HG03558 (cell line): ENCODE data around the gene MAP4K1.
"Not testable (repeated sequence)": the region's sequence is repeated elsewhere in the genome, so short reads cannot be mapped to it uniquely, and the experiment has no call there.

Experiments
- ATAC-seq: cut with Tn5 transposase; IDR thresholded peaks from one replicate; pipeline ENCODE4 v1.9.1; 2021; ENCODE audit warnings: moderate number of reproducible peaks; ENCODE audit not compliant: unreplicated experiment; ENCODE audit errors: extremely low read depth

MAP4K1 gene

DNA sequence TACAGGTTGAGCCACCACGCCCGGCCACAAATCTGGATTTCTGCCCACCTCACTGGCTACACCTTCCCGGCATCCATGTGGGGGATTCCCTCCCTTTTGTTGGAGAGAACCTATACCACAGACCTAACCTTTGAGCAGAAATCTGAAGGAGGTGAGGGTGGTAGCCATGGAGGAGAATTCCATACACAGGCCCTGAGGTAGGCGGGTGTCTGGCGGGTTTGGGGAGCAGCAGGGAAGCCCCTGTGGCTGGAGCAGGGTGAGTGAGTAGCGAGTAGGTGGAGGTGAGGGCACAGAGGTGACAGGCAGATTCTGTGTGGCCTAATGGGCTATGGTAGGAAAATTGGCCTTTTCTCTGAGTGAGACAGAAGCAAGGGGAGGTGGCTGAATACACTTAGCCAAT is 11.8 kb upstream of the MAP4K1 start:
- ATAC-seq: no peak

DNA sequence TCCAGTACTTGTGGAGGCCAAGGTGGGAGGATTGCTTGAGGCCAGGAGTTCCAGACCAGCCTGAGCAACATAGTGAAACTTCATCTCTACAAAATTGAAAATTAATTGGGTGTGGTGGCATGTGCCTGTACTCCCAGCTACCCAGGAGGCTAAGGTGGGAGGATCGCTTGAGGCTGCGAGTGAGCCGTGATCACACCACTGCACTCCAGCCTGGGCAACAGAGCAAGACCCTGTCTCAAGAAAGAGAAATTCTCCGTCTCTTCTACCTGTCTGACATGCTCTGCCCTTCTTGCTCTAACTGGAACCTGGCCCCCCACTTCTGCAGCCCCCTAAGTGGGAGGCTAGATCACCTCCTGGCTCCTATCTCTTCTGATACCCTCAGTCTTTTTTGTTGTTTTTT is 8.6 kb upstream of the MAP4K1 start:
- no peak for ATAC-seq

DNA sequence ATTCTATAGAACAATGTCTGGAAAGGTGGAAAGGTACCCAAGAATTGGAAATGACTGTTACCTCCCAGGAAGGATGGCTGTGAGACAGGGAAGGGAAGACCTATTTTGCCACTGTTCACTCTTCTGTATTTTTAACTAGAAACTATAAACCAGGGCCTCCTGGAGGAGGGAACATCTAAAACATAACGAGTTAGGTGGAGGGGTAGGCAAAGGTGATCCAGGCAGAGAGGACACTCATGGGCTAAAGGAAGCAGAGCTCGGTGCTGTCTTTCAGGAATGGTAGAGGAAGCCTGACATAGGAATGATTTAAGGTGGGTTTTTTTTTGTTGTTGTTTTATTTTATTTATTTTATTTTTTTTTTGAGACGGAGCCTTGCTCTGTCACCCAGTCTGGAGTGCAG is 7.1 kb upstream of the MAP4K1 start:
- no peak for ATAC-seq

DNA sequence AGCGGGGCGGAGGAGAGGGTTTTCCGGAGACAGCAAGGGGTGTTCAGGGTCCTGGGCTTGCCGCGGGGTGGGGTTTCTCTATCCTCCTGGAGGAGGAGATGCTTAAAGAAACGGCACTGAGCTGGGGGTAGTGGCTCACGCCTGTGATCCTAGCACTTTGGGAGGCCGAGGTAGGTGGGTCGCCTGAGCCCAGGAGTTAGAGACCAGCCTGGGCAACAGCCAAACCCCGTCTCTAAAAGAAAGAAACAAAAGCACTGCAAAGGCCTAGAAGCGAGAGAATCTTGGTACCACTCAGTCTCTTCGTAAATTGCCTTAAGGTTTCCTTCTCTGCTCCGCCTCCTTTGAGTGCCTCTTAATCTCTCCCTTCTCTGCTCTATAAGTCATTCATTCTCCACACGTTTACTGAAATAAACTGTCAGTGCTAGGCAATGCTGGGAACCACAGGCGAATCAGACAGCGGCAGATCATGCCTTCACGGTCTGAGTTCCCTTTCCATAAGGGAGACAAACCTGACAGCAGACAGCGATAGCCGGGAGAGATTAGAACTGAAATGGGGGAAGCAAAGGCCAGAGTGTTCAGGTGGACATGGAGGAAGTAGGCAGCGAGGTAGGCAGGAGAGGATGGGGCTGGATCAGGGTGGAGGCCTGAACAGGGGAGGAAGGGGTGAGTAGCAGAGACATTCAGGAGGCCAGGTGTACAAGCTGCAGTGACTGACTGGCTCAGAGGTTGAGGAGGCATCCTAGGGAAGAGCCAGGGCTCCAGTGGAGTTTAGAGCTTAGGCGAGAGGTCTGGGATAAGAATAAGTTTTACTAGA is 1.8 kb upstream of the MAP4K1 start:
- no peak for ATAC-seq

DNA sequence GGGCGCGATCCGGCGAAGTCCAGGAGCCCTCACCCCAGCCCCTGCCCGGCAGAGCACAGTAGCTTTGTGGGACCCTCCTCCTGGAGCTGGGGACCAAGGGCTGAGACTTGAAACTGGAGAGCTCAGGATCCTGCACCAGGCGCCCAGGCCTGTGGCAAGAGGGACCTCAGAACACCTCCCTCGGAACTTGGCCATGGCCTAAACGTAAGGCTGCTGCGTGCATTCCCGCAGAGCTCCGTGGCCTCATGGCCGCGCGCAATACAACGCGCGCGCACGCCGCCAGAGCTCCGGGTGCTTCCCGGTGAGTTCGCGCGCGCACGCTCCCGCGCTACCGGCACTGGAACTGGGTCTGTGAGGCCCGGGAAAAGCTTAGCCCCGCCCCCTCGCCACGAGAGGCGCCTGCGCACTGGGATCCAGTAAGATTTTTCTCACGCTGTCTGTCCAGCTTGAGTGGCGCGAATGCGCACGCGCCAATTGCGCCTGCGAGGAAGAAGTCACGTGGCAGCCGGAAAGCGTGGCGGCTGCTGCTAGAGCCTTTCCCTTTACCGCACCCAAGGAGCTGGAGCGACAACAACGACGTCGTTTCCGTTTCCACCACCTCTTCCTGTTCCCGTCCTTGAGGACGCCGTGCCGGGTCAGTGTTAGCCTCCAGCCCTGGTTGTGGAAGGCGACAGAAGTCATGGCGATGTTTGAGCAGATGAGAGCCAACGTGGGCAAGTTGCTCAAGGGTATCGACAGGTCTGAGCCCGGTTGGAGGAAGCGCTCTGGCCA is 1.0 kb upstream of the MAP4K1 start, which contains the start of gene EIF3K:
TSS of gene EIF3K (plus strand) at position 599 of the 771 bp plus-strand sequence. CDS start at position 680, 81 bp downstream.
- ATAC-seq: peak; percentile 38

DNA sequence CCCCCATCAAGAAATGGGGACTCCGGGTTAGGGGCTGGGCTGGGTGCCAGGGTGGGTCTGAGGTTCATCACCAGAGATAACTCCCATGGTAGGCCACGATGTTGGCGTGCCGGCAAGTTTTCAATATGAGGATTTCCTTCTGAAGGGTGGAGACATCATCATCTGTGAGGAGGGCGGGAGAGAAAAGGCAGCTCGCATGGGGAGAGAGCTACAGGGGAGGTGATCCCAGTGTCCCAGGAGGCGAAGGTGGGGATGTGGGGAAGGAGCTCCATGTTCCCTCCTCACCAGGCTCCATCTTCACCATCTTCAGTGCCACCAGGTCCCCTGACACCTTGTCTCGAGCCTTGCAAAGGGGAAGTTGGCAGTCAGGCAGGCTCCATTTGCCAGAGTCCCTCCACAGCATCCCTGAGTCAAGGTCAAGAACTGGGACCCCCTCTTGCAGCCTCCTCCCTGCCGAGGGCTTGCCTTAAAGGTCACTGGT is 430 bp downstream of the MAP4K1 start:
- ATAC-seq: no peak

DNA sequence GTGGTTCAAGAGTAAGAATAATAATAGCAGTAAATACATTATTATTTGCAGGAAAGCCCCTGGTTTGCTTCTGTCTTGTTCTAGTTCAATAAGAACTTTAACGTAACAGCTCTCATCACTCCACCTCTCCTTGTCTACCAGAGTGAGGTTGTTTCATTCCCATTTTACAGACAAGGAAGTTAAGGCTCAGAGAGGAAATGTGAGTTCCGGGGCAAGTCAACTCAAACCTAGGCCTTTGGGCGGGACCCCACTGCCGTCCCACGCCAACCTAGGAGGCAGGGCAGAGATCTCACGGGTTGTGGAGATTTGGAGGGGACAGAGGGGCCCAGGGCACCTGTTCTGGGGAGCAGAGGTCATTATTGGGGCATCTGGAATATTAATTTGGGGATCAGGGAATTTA is 1.5 kb downstream of the MAP4K1 start:
- ATAC-seq: no peak

DNA sequence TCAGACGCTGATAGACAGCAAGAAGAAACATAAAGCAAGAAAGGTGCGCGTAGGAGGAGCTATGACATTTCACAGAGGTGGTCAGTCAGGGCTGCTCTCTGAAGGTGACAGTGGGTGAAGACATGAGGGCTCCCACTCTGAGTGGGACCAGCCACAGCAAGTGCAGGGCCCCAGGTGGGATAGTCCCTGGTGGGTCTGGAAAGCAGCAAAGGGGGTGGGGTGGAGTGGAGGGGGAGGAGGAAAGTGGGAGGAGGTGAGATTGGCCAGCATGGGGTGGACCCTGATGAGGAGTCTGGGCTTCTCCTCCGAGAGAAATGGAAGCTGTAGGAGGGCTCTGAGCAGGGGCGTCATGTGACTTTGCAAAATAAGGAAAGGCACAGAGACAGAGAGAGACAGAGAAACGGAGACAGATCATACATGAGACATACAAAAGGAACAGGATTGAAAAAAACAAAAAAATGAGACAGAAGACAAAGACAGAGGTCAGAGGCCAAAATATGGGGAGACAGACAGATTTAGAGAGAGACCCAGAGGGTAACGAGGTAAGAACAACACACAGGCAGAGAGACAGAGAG is 2.7 kb downstream of the MAP4K1 start:
- ATAC-seq: no peak

DNA sequence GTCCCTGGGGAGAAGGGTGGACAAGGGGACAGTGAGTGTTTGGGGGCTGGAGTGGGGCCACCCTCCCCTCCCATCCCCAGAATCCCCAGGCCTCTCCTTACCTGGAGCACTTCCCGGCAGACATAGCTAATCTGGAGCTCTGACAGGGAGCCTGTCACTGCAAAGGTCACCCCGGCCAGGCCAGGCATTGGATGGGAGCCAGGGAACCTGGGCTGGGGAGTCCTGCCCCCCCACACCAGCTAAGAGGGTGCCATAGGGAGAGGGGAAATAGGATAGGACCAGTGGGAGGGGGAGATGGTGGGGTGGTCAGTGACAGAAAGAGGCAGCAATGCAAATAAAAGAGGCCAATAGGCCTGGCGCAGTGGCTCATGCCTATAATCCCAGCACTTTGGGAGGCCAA is 3.5 kb downstream of the MAP4K1 start:
- no peak for ATAC-seq

DNA sequence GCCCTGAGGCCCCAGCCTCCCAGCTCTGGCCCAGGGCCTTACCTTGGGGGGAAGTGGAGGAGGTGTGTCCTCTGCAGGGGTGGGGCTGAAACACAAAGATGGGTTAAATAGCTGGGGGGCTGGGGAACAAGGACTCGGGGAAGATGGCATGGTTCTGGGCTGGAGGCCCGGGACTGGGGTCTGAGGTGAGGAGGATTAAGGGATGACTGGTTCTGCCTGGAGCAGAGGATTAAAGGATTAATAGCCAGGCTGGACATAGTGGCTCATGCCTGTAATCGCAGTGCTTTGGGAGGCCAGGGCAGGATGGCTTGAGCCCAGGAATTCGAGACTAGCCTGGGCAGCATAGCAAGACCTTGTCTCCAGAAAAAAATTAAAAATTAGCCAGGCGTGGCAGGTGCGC is 11.6 kb downstream of the MAP4K1 start:
- ATAC-seq: no peak

DNA sequence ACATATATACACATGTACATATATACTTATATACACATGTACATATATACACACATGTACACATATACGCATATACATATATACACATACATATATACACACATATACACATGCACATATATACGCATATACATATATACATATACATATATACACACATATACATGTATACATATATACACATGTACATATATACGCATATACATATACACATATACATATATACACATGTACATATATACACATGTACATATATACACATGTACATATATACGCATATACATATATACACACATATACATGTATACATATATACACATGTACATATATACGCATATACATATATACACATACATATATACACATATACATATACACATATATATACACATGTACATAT is 14.9 kb downstream of the MAP4K1 start:
- not testable (repeated sequence) for ATAC-seq

DNA sequence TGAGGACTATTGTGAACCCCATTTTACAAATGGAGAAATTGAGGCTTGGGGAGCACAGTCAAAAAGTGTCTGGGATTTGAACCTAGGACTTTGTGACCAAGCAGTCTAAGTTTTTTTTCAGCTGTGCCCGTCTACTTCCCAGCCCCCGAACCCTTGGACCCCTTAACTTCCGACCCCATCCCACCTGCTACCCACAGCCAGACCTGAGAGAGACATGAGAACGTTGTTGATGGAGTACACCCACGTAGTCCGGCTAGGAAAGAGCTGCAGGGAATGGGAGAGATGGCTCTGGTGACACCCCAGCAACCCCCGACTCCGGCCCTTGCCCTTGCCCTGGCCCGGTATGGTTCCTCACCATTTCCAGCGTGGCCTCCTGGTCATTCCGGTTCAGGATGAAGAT is 18.0 kb downstream of the MAP4K1 start:
- no peak for ATAC-seq

DNA sequence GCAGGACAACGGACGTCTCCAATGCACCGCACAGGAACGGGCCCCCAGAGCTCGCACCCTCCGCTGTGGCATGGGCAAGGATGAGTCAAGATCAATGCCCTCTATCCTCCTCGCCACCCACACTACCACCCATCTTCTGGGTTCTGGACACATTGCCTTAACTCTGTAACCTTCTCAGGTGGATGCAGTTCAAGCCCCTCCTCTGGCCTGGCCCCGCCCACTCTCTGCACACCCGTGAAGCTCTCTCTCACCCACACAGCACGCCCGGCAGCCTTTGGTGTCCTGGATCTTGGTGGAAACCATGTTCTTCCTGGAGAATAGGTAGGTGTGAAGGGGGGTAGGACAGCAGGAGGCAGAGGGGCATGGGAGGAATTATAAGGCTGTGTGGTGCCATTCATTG is 20.7 kb downstream of the MAP4K1 start:
- no peak for ATAC-seq

DNA sequence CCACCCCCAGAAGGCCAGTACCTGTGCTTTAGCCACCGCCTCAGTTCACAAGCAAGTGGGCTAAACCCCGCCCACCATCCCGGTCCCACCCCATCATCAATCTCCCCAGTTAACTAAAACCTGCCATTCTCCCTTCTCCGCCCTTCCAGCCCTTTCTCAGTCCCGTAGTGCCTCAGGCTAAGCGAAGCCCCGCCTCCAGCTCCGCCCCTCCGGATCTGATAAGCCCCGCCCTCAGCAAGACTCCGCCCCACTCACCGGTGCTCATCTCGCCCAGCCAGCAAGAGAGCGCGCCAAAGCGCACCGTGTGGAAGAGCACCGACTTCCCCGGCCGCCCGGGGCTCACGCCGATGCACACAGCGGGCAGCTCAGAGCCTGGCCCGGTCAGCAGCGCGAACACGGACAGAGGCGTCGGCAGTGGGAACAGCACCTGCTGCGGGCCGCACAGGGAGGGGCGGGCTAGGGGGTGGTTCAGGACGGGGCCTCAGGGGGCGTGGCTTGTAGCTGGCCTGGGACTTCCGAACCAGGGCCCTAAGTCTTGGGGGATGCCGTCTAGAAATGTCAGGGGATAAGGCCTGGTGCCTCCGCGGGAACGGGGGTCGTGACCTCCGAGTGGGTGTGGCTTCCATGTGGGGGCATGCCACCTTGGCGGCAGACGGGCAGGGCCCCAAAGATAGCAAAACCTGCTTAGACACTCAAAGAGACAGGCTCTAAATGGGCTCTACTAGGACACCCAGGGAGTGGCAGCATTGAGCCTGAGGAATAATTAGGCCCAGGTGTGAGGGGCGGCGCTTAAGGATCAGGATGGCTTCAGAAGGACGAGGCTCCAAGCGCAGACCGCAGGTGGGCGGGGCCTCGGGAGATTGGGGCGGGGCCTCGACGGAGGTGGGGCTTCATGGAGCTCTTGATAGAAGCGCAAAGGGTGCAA is 21.4 kb downstream of the MAP4K1 start:
- ATAC-seq: no peak

DNA sequence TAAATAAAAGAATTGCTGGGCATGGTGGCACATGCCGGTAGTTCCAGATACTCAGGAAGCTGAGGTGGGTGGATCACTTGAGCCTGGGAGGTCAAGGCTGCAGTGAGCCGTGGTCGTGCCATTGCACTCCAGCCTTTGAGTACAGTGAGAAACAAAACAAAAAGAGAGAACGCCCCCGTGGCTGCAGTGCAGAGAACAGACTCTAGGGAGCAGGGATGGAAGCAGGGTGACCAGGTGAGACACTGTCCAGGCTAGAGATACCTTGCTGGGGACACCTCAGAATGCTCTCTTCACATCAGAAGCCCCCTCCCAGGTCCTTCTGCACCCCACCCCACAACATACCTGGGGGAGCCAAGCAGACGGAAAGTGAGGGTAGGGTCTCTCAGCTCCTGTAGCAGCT is 24.8 kb downstream of the MAP4K1 start:
- no peak for ATAC-seq

DNA sequence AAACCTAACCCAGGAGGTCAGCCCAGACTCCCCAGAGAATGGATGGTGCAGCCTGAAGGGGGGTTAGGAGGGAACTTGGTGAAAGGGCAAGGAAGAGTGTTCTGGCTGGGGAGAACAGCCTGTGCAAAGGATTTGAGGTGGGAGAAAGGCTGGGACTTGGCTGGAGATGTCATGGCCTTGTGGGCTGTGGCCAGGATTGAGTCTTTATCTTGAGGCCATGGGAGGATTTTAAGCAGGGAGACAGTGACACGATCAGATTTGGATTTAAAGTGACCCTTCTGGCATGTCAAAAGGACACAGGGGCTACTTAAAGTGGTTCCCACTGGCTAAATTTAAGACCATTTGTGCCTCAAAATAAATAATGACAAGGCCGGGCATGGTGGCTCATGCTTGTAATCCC is 29.7 kb downstream of the MAP4K1 start:
- ATAC-seq: no peak

DNA sequence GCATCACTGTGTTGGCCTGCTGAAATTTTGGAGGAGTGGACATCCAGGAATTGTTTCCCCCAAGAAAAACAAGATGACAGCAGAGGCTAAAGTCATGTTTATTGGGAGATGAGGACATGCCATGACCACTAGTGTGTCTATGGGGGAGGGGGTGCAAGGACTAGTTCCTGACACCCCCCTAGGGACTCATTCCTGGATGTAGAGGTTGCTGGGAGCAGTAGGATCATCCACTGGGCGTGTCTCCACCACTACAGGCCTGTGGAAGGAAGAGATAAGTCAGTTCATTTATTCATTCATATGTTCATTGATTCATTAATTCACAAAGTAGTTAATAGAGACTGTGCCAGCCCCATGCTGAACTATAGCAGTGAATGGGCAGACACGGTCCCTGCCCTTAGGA is 30.2 kb downstream of the MAP4K1 start:
- no peak for ATAC-seq

DNA sequence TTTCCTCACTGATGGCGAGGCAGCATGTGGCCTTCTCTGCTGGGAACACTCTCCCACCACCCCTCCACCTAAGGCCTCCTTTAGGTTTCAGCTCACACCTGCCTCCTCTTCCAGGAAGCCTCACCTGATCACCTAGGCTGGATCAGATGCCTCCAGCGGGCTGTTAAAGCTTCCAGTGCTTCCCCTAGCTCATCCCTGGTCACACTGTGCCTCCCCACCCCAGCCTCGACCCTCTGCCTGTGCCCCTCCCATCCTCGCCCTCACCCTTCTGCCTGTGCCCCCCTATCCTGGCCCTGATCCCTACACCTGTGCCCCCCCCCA is 33.8 kb downstream of the MAP4K1 start:
- ATAC-seq: no peak

DNA sequence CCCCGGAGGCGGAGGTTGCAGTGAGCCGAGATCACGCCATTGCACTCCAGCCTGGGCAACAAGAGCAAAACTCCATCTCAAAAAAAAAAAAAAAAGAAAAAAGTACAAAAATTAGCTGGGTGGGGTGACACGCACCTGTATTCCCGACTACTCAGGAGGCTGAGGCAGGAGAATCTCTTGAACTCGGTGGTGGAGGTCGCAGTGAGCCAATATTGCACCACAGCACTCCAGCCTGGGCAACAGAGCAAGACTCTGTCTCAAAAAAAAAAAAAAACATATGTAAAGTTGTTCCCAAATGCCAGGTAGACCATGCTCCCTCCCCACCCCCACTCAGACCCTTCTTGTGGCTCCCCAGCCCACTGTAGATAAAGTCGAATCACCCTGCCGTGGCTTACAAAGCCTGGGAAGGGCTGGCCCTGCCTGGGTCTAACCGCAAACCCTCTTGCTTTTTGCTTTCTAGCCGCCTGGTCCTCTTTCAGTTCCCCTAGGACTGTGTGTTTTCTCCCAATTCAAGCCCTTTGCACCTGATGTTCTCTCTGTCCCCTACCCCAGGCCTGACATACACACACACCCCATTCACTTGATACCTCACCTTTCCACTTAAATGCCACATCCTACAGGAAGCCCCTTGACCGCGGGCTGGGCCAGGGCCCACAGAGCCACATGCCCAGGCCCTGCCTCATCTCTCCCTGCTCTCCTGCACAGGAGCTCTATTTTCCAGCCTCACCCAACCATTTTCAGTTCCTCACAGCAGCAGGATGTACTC is 34.4 kb downstream of the MAP4K1 start:
- ATAC-seq: peak; percentile 62

DNA sequence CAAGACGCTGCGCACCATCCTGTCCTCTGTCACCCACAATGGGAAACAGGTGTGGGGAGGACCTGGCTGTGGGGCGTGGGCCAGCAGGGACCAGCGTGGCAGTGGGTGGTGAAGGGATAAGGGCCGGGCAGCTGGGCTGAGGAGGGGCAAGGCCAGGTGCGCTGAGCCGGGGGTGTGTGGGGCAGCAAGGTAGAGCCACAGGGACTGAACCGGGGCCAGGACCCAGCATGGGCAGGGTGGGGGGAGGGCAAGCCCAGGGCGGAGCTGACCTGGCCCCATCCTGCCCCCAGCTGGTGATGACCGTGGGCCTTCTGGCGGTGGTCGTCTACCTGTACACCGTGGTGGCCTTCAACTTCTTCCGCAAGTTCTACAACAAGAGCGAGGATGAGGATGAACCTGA is 37.7 kb downstream of the MAP4K1 start:
- ATAC-seq: no peak
